Gastroesophageal sphincter (tissue), 4 donors: ENCODE data around the gene SBK2. TPM values are rescaled to one million over a fixed set of nuclear protein-coding genes. Genes with fewer than 3 reads are reported as not detected.
A peak's percentile ranks its signal among the peaks of the same experiment; 100 is the strongest.

Source experiments
- ATAC-seq: fragments of 150-250 bp; one replicate; pipeline ENCODE4 v1.9.1; 2016; ENCODE audit warnings: mild to moderate bottlenecking, moderate library complexity
- H3K27ac ChIP-seq, 4 donors: fragments of 200-600 bp; sonication (generic) in 3 of 4; 1 replicate in 3 of 4; 2 replicates in 1 of 4; pipeline ENCODE4 v1.5.1; 2016 to 2019
- H3K27me3 ChIP-seq: fragments of 200-600 bp; sonication (generic); one replicate; pipeline ENCODE4 v1.5.1; 2019
- H3K36me3 ChIP-seq, 2 donors: fragments of 200-600 bp; sonication (generic); one replicate each; pipeline ENCODE4 v1.5.1; 2019; ENCODE audit warnings: control low read depth in 1 of 2
- H3K4me1 ChIP-seq, 3 donors: fragments of 200-600 bp; sonication (generic); 1 replicate in 2 of 3; 2 replicates in 1 of 3; pipeline ENCODE4 v1.5.1; 2016 to 2019; ENCODE audit warnings: control low read depth in 2 of 3
- H3K4me3 ChIP-seq, 2 donors: fragments of 200-600 bp; sonication (generic); one replicate each; pipeline ENCODE4 v1.5.1; 2019; ENCODE audit warnings: mild to moderate bottlenecking in 1 of 2, moderate library complexity in 1 of 2
- H3K9me3 ChIP-seq, 3 donors: fragments of 200-600 bp; sonication (generic); one replicate each; pipeline ENCODE4 v1.5.1; 2017 to 2019; ENCODE audit warnings: control low read depth in 2 of 3
- CTCF ChIP-seq, 4 experiments: fragments of 200-600 bp in 2 of 4; fragments of 450-650 bp in 2 of 4; sonication (generic) in 1 of 4; IDR thresholded peaks; one replicate each; pipeline ENCODE4 v1.5.1; 2017 to 2019; ENCODE audit warnings: antibody characterized with exemption in 4 of 4, mild to moderate bottlenecking in 2 of 4, moderate library complexity in 2 of 4
- EP300 ChIP-seq: sonication (generic); formaldehyde crosslinking; IDR thresholded peaks from one replicate; pipeline ENCODE4 v1.6.1; 2017; ENCODE audit warnings: antibody characterized with exemption, mild to moderate bottlenecking
- POLR2A ChIP-seq, 2 donors: fragments of 450-650 bp; IDR thresholded peaks; one replicate each; pipeline ENCODE4 v1.6.1; 2017; ENCODE audit warnings: antibody characterized with exemption in 2 of 2, mild to moderate bottlenecking in 2 of 2, moderate library complexity in 1 of 2
- POLR2AphosphoS5 ChIP-seq: sonication (generic); formaldehyde crosslinking; IDR thresholded peaks from one replicate; pipeline ENCODE4 v1.6.1; 2017; ENCODE audit warnings: antibody characterized with exemption
- WGBS, 2 donors: methylation state at CpG; one replicate each; pipeline ENCODE4 v1.1.5; 2018; ENCODE audit warnings: low coverage in 1 of 2; 5-methylcytosine and 5-hydroxymethylcytosine counted together
- total RNA-seq, 4 donors: library from RNA; depleted of rRNA; stranded (reverse); fragments of >200 nt; gene quantifications; one replicate each; pipeline ENCODE4 v1.1.0, GENCODE V29; 2016

SBK2 gene
- total RNA-seq, 4 donors from 2014 or later, result not detected

DNA sequence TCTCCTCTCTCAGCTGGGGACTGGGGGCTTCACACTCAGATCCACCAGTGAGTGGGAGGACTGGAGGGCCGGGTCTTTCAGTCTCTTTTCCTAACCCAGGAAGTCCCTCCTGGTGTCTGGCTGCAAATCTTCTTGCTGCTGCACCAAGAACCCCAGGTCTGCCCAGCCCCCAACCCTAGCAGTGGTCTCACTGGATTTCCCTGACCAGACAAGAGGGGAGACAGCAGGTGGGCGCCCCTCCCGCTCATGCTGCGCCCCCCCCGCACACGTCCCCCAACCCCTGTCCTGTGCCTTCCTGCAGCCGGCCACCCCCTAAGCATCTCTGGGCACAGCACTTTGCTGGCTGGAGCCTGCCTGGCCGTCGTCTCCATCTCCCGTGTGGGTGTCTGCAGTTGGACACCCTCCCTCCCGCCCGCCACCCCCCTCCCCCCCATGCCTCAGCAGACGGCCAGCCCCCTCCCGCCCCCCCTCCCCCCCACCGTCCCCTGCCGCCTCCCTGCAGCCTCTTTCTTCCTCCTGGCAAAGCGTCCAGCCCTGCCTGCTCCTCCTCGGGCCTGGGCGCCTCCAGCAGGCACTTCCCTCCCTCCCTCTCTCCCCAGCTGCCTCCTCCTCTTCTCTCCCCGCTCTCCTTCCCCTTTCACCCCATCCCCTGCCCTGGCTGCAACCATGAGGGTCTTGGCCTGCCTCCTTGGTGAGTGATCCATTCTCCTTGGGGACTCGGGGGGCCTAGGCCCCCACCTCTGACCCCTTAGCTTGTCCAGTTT is 48.8 kb downstream of the SBK2 start, which contains the start of gene SSC5D:
TSS of gene SSC5D (plus strand) at position 513 of the 764 bp plus-strand sequence. CDS start at position 667, 154 bp downstream.
- peaks cover 0 to 11% of the 10 kb centered on the region in 2 donors for H3K36me3 ChIP-seq
- H3K27me3 ChIP-seq, result no peaks in the 10 kb centered on the region
- H3K27ac ChIP-seq, result peak within 1 kb of the TSS; percentile 86 to 99 (median 96)
- no peak for ATAC-seq
- H3K9me3 ChIP-seq, result no peaks in the 10 kb centered on the region
- peak within 1 kb of the TSS in 1 of 2 donors; percentile 37 for H3K4me3 ChIP-seq
- peaks cover 3 to 99% (median 60%) of the 10 kb centered on the region in 3 donors for H3K4me1 ChIP-seq
- WGBS, 2 donors, result 15% methylated on average over 5 of the region's 21 CpGs; no CpG with 5 or more reads in 1 of the 2 donors
- TF ChIP-seq POLR2AphosphoS5, result no peak

- H3K27me3 ChIP-seq, result no peaks in the 10 kb centered on the region
- peaks cover 3 to 92% (median 60%) of the 10 kb centered on the region in 3 donors for H3K4me1 ChIP-seq
- TF ChIP-seq POLR2AphosphoS5 (peak; percentile 70), POLR2A (IDR thresholded peaks at IDR 0.05) (no peak)
- 6 to 20% methylated on average over 1 to 15 of the region's 27 CpGs for WGBS, 2 donors
- no peaks in the 10 kb centered on the region for H3K9me3 ChIP-seq
- peak overlapping the region in 1 of 2 donors; percentile 28 for H3K4me3 ChIP-seq
- peak; percentile 67 for ATAC-seq
- H3K36me3 ChIP-seq, result peaks cover 0 to 20% of the 10 kb centered on the region in 2 donors
- H3K27ac ChIP-seq, result peak overlapping the region; percentile 86 to 99 (median 96)
These were observed 49.7 kb downstream of the SBK2 start for GRCh38 chr19:55486971-55487923.

DNA sequence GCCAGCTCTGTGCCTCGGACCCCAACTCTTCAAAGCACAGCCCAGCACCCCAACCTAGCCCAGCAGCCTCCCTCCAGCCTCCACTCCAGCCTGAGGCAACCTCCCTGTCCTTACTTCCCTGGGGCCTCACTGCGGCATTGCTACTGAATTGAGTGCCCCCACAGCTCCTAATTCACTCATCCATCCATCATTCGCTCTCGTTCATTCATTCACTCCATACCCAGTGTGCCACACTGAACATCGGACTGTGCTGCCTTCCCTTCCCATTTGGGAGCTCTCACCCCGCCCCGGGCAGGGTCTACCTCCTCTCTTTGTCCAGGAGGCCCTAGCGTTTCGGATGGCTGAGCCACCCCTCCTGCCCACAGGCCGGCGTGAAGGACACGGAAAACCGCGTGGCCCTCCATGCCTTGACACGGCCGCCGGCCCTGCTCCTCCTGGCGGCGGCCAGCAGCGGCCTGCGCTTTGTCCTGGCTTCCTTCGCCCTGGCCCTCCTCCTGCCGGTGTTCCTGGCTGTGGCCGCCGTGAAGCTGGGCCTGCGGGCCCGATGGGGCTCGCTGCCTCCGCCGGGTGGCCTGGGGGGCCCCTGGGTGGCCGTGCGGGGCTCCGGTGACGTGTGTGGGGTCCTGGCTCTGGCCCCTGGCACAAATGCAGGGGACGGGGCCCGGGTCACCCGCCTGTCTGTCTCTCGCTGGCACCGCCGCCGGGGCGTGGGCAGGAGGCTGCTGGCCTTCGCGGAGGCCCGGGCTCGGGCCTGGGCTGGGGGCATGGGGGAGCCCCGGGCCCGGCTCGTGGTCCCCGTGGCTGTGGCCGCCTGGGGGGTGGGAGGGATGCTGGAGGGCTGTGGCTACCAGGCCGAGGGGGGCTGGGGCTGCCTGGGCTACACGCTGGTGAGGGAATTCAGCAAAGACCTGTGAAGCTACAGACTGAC is 50.6 kb downstream of the SBK2 start:
- 46% methylated on average over 7 of the region's 53 CpGs; no CpG with 5 or more reads in 1 of the 2 donors for WGBS, 2 donors
- ATAC-seq, result no peak
- Histone ChIP-seq H3K27me3 (no peaks in the 10 kb centered on the region), H3K9me3 (no peaks in the 10 kb centered on the region), H3K4me3 (peak overlapping the region in 1 of 2 donors; percentile 28), H3K27ac (peak overlapping the region; percentile 86 to 99 (median 96)), H3K36me3 (peaks cover 0 to 29% of the 10 kb centered on the region in 2 donors), H3K4me1 (peaks cover 3 to 82% (median 54%) of the 10 kb centered on the region in 3 donors)
- TF ChIP-seq CTCF (IDR thresholded peaks at IDR 0.05) (peak in 3 of 4 experiments; percentile 38 to 60 (median 48)), POLR2A (IDR thresholded peaks at IDR 0.05) (no peak)

- no peak for ATAC-seq
- H3K4me1 ChIP-seq, result peaks cover 3 to 74% (median 54%) of the 10 kb centered on the region in 3 donors
- no peaks in the 10 kb centered on the region for H3K27me3 ChIP-seq
- no peaks in the 10 kb centered on the region for H3K9me3 ChIP-seq
- H3K4me3 ChIP-seq, result peak overlapping the region; percentile 35 to 58
- WGBS, 2 donors, result no CpG with 5 or more reads among the region's 18 CpGs
- H3K27ac ChIP-seq, result peak overlapping the region; percentile 86 to 99 (median 96)
- TF ChIP-seq POLR2AphosphoS5 (no peak), EP300 (no peak), CTCF (IDR thresholded peaks at IDR 0.05) (no peak)
- peaks cover 0 to 37% of the 10 kb centered on the region in 2 donors for H3K36me3 ChIP-seq
These were observed 51.4 kb downstream of the SBK2 start for GRCh38 chr19:55485439-55486011.
